Measurements from ENCODE around the gene MYCT1. TPM values are rescaled to one million over a fixed set of nuclear protein-coding genes. Genes with fewer than 3 reads are reported as not detected.

MYCT1 gene
- total RNA-seq, 1 experiment from 2014 or later, result not detected

GRCh38 chr6:152698692-152699091 lies 995 bp downstream of the MYCT1 start:
- H3K27me3 ChIP-seq (ENCODE audit: control insufficient read depth, insufficient read depth, low read length), result no peaks in the 10 kb centered on the region; the same call in 1 of the 2 replicates
- POLR2A ChIA-PET, result no interaction called here
- no peaks in the 10 kb centered on the region for H3K4me1 ChIP-seq (ENCODE audit: control insufficient read depth, insufficient read depth, low read length)
- no peak overlapping the region for H3K27ac ChIP-seq (ENCODE audit: low read length)
- H3K36me3 ChIP-seq (ENCODE audit: control insufficient read depth, insufficient read depth, low read length), result no peaks in the 10 kb centered on the region
- CTCF ChIA-PET, result no interaction called here
- TF ChIP-seq CTCF (IDR thresholded peaks at IDR 0.05), result no peak
- no peak for TF ChIP-seq POLR2AphosphoS5 (IDR thresholded peaks at IDR 0.05; ENCODE audit: low read depth, low read length)
- TF ChIP-seq SIN3A (IDR thresholded peaks at IDR 0.05; ENCODE audit: borderline replicate concordance, insufficient read depth, low read depth, low read length), result no peak
- no peak for TF ChIP-seq REST (IDR thresholded peaks at IDR 0.05; ENCODE audit: insufficient read depth in 1 of 2, low read depth in 2 of 2, low read length in 1 of 2)
- no peak for TF ChIP-seq TCF7L2 (IDR thresholded peaks at IDR 0.05; ENCODE audit: low read depth, low read length)
- ATAC-seq, result no peak
- H3K9me3 ChIP-seq (ENCODE audit: control insufficient read depth, insufficient read depth, low read depth, low read length), result no peaks in the 10 kb centered on the region
- H3K4me3 ChIP-seq (ENCODE audit: low read depth in 2 of 2, low read length in 2 of 2), result no peak overlapping the region
- no peak for DNase-seq (ENCODE audit: low read depth, low spot score)
- intact Hi-C loops (cut with micrococcal nuclease; ENCODE audit: unreplicated experiment), result no loop called here
- BruUV-seq (replicated peaks), result no TSS peak
- in situ Hi-C loops (cut with HindIII; ENCODE audit: low pct_unique_long_range_greater_than_20kb, low sequenced_read_pairs), result no loop called here

DNA sequence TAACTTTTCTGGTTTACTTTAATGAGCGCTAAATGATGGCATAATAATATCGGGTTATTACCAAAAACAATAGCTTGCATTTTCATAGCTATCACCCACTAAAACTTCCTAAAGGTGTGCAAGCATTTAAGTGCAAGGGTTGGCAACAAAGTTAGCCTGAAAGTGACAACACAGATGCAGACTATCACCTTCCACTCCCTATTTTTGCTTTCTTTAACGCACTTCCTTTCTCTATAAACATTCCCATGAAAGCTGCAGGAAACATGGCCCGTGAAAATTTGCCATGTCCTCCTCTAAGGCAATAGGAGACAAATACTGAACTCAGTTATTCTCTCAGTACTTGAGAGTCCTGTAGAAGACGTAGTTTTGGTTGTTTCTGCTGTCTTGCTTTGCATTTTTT lies 2.7 kb downstream of the MYCT1 start:
- DNase-seq (ENCODE audit: low read depth, low spot score), result no peak
- H3K27ac ChIP-seq (ENCODE audit: low read length), result no peak overlapping the region
- in situ Hi-C loops (cut with HindIII; ENCODE audit: low pct_unique_long_range_greater_than_20kb, low sequenced_read_pairs), result no loop called here
- H3K4me1 ChIP-seq (ENCODE audit: control insufficient read depth, insufficient read depth, low read length), result no peaks in the 10 kb centered on the region
- no peaks in the 10 kb centered on the region; the same call in 1 of the 2 replicates for H3K27me3 ChIP-seq (ENCODE audit: control insufficient read depth, insufficient read depth, low read length)
- TF ChIP-seq POLR2AphosphoS5 (IDR thresholded peaks at IDR 0.05; ENCODE audit: low read depth, low read length) (no peak), TCF7L2 (IDR thresholded peaks at IDR 0.05; ENCODE audit: low read depth, low read length) (no peak), REST (IDR thresholded peaks at IDR 0.05; ENCODE audit: insufficient read depth in 1 of 2, low read depth in 2 of 2, low read length in 1 of 2) (no peak), CTCF (IDR thresholded peaks at IDR 0.05) (no peak), SIN3A (IDR thresholded peaks at IDR 0.05; ENCODE audit: borderline replicate concordance, insufficient read depth, low read depth, low read length) (no peak)
- no peaks in the 10 kb centered on the region for H3K36me3 ChIP-seq (ENCODE audit: control insufficient read depth, insufficient read depth, low read length)
- CTCF ChIA-PET, result no interaction called here
- POLR2A ChIA-PET, result no interaction called here
- no peak overlapping the region for H3K4me3 ChIP-seq (ENCODE audit: low read depth in 2 of 2, low read length in 2 of 2)
- no peak for ATAC-seq
- BruUV-seq (replicated peaks), result no TSS peak
- no peaks in the 10 kb centered on the region for H3K9me3 ChIP-seq (ENCODE audit: control insufficient read depth, insufficient read depth, low read depth, low read length)
- intact Hi-C loops (cut with micrococcal nuclease; ENCODE audit: unreplicated experiment), result no loop called here

All from Panc1 (cell line).